ENCODE measurements around the gene SLC44A3. TPM values are rescaled to one million over a fixed set of nuclear protein-coding genes. Genes with fewer than 3 reads are reported as not detected.

Gene SLC44A3
- total and polyA plus RNA-seq, 9 of the 15 experiments (the other 6 are each of a cell fraction or from before 2014, with no cell fraction given), result not detected

DNA sequence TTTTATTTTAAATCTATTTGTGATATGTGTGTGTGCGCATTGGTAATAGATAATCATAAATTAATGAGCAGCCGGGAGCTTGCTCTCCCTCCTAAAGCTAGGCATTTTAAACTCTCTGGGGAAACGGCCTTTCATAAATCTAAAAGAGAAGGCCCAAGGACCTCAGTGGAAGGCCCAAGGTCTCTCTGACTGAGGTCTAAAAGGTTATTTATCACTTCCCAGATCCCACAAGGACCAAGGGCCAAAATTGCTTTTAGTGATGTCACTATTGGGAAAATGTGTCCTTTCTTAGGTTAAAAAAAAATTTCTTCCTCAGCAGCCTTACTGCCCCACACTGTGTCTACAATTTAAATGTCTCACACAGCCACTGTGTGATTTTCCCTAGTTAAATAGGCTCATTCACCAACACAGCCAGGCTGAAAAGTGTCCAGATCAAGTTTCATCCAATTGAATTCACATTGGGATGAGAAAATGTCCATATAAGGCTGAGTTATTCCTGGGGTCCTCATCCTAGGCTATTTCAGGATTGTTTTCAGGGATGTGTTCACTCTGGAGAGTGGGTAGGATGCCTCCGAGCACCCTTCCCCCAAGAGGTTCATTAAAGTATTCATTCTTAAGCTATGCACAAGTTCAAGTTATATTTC lies 46.1 kb downstream of the SLC44A3 start:
- no peaks in the 10 kb centered on the region for H3K9me1 ChIP-seq (ENCODE audit: control insufficient read depth, insufficient read depth, low read length)
- H4K20me1 ChIP-seq (replicated peaks; ENCODE audit: control insufficient read depth, insufficient read depth, low read length), result no peaks in the 10 kb centered on the region
- DNase-seq (ENCODE audit: extremely low read depth in 1 of 4, low spot score in 3 of 4), result no peak
- H3K9me3 ChIP-seq (replicated peaks; ENCODE audit: control insufficient read depth, insufficient read depth, low read depth, low read length), result no peaks in the 10 kb centered on the region
- ATAC-seq, result no peak
- CTCF ChIA-PET (ENCODE audit: low intra/inter-chr PET ratio), result no interaction called here
- H3K4me1 ChIP-seq (replicated peaks in 1 of 2; ENCODE audit: control insufficient read depth in 2 of 2, insufficient read depth in 2 of 2, low read length in 2 of 2), result no peaks in the 10 kb centered on the region
- in situ Hi-C loops (cut with MboI) (no loop called here), intact Hi-C loops (cut with micrococcal nuclease) (no loop called here)
- no peaks in the 10 kb centered on the region for H3K79me2 ChIP-seq (ENCODE audit: control insufficient read depth, insufficient read depth, low read length)
- FAIRE-seq, result no peak
- no peak overlapping the region for H3K4me3 ChIP-seq
- POLR2A ChIA-PET, result interaction anchor here (1.9 kb wide), 1 partner anchor 12 kb away, joined by 5 read pairs; no protein-coding TSS in a partner anchor
- H3K36me3 ChIP-seq (ENCODE audit: control insufficient read depth, insufficient read depth, low read length), result no peaks in the 10 kb centered on the region
- no TSS peak for BruUV-seq (replicated peaks)
- no peak overlapping the region for H3K9ac ChIP-seq (ENCODE audit: insufficient read depth in 1 of 2, low read depth in 2 of 2, low read length in 2 of 2)
- H3K27me3 ChIP-seq (ENCODE audit: control insufficient read depth in 2 of 2, insufficient read depth in 2 of 2, low read length in 2 of 2), result peaks cover 19 to 20% of the 10 kb centered on the region in 2 experiments
- no peak overlapping the region for H3K4me2 ChIP-seq (ENCODE audit: insufficient read depth, low read length)
- TF ChIP-seq, protein P1, sequence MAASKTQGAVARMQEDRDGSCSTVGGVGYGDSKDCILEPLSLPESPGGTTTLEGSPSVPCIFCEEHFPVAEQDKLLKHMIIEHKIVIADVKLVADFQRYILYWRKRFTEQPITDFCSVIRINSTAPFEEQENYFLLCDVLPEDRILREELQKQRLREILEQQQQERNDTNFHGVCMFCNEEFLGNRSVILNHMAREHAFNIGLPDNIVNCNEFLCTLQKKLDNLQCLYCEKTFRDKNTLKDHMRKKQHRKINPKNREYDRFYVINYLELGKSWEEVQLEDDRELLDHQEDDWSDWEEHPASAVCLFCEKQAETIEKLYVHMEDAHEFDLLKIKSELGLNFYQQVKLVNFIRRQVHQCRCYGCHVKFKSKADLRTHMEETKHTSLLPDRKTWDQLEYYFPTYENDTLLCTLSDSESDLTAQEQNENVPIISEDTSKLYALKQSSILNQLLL (CRISPR knock-in tag; IDR thresholded peaks at IDR 0.05; ENCODE audit: borderline replicate concordance), result no peak
- no peak for TF ChIP-seq TCF7L2 (IDR thresholded peaks at IDR 0.05; ENCODE audit: low read depth, low read length)
- TF ChIP-seq, protein P2, sequence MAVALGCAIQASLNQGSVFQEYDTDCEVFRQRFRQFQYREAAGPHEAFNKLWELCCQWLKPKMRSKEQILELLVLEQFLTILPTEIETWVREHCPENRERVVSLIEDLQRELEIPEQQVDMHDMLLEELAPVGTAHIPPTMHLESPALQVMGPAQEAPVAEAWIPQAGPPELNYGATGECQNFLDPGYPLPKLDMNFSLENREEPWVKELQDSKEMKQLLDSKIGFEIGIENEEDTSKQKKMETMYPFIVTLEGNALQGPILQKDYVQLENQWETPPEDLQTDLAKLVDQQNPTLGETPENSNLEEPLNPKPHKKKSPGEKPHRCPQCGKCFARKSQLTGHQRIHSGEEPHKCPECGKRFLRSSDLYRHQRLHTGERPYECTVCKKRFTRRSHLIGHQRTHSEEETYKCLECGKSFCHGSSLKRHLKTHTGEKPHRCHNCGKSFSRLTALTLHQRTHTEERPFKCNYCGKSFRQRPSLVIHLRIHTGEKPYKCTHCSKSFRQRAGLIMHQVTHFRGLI (CRISPR knock-in tag; IDR thresholded peaks at IDR 0.05), result no peak
- TF ChIP-seq SMAD4 (CRISPR knock-in tag; conservative IDR thresholded peaks at IDR 0.05), result no peak
- TF ChIP-seq, protein P3, sequence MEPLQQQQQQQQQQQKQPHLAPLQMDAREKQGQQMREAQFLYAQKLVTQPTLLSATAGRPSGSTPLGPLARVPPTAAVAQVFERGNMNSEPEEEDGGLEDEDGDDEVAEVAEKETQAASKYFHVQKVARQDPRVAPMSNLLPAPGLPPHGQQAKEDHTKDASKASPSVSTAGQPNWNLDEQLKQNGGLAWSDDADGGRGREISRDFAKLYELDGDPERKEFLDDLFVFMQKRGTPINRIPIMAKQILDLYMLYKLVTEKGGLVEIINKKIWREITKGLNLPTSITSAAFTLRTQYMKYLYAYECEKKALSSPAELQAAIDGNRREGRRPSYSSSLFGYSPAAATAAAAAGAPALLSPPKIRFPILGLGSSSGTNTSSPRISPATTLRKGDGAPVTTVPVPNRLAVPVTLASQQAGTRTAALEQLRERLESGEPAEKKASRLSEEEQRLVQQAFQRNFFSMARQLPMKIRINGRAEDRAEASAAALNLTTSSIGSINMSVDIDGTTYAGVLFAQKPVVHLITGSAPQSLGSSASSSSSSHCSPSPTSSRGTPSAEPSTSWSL (CRISPR knock-in tag; IDR thresholded peaks at IDR 0.05; ENCODE audit: borderline replicate concordance), result no peak
- TF ChIP-seq, protein P4, sequence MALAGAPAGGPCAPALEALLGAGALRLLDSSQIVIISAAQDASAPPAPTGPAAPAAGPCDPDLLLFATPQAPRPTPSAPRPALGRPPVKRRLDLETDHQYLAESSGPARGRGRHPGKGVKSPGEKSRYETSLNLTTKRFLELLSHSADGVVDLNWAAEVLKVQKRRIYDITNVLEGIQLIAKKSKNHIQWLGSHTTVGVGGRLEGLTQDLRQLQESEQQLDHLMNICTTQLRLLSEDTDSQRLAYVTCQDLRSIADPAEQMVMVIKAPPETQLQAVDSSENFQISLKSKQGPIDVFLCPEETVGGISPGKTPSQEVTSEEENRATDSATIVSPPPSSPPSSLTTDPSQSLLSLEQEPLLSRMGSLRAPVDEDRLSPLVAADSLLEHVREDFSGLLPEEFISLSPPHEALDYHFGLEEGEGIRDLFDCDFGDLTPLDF (CRISPR knock-in tag; IDR thresholded peaks at IDR 0.05), result no peak
- TF ChIP-seq CREM (IDR thresholded peaks at IDR 0.05; ENCODE audit: low read depth), result no peak
- no peak for TF ChIP-seq U2AF1 (optimal IDR thresholded peaks at IDR 0.05; ENCODE audit: low read depth, low read length)
- TF ChIP-seq, protein P5, sequence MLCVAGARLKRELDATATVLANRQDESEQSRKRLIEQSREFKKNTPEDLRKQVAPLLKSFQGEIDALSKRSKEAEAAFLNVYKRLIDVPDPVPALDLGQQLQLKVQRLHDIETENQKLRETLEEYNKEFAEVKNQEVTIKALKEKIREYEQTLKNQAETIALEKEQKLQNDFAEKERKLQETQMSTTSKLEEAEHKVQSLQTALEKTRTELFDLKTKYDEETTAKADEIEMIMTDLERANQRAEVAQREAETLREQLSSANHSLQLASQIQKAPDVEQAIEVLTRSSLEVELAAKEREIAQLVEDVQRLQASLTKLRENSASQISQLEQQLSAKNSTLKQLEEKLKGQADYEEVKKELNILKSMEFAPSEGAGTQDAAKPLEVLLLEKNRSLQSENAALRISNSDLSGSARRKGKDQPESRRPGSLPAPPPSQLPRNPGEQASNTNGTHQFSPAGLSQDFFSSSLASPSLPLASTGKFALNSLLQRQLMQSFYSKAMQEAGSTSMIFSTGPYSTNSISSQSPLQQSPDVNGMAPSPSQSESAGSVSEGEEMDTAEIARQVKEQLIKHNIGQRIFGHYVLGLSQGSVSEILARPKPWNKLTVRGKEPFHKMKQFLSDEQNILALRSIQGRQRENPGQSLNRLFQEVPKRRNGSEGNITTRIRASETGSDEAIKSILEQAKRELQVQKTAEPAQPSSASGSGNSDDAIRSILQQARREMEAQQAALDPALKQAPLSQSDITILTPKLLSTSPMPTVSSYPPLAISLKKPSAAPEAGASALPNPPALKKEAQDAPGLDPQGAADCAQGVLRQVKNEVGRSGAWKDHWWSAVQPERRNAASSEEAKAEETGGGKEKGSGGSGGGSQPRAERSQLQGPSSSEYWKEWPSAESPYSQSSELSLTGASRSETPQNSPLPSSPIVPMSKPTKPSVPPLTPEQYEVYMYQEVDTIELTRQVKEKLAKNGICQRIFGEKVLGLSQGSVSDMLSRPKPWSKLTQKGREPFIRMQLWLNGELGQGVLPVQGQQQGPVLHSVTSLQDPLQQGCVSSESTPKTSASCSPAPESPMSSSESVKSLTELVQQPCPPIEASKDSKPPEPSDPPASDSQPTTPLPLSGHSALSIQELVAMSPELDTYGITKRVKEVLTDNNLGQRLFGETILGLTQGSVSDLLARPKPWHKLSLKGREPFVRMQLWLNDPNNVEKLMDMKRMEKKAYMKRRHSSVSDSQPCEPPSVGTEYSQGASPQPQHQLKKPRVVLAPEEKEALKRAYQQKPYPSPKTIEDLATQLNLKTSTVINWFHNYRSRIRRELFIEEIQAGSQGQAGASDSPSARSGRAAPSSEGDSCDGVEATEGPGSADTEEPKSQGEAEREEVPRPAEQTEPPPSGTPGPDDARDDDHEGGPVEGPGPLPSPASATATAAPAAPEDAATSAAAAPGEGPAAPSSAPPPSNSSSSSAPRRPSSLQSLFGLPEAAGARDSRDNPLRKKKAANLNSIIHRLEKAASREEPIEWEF (CRISPR knock-in tag; IDR thresholded peaks at IDR 0.05), result no peak
- no peak overlapping the region for H3K27ac ChIP-seq (ENCODE audit: extremely low read depth, low read depth, low read length)
- 21% methylated on average over 4 of the region's 4 CpGs for WGBS (ENCODE audit: insufficient coverage, low coverage, missing lambda C conversion rate)
- H2AFZ ChIP-seq (ENCODE audit: low read depth, low read length), result no peak overlapping the region

Data from K562 (cell line).